Activated naive CD4-positive, alpha-beta T cell treated with anti-CD3 and anti-CD28 coated beads, Interleukin-2, amount 50 U/mL, for 72 hours (primary cell): ENCODE results near the gene CTNNAL1. TPM values are rescaled to one million over a fixed set of nuclear protein-coding genes. Genes with fewer than 3 reads are reported as not detected.
"Not testable (repeated sequence)": the region's sequence is repeated elsewhere in the genome, so short reads cannot be mapped to it uniquely, and the experiment has no call there.

Experiments used
- ATAC-seq, 2 donors: fragments of 150-1000 bp; cut with Tn5 transposase; 2 replicates each; pipeline ENCODE4 v1.10.0; 2021; ENCODE audit warnings: mild to moderate bottlenecking in 2 of 2, moderate library complexity in 2 of 2
- DNase-seq, 2 donors: peaks; one replicate each; pipeline ENCODE4 v3.0.0; 2021 to 2022; ENCODE audit warnings: low spot score in 2 of 2
- H3K27ac Mint-ChIP-seq, 2 donors: one replicate each; pipeline ENCODE4 v1.8.0; 2022; ENCODE audit warnings: mild to moderate bottlenecking in 2 of 2, mixed read lengths in 2 of 2
- H3K36me3 Mint-ChIP-seq, 2 donors: one replicate each; pipeline ENCODE4 v1.8.0; 2022; ENCODE audit warnings: mixed read lengths in 2 of 2
- H3K9me3 Mint-ChIP-seq, 2 donors: one replicate each; pipeline ENCODE4 v1.8.0; 2022; ENCODE audit warnings: mixed read lengths in 2 of 2
- total RNA-seq, 2 donors: library from RNA; stranded (reverse); gene quantifications; one replicate each; pipeline ENCODE4 v1.2.3, GENCODE V29; 2022

Gene CTNNAL1
- total RNA-seq, 2 donors from 2014 or later: 20.2 to 32.7 TPM

DNA sequence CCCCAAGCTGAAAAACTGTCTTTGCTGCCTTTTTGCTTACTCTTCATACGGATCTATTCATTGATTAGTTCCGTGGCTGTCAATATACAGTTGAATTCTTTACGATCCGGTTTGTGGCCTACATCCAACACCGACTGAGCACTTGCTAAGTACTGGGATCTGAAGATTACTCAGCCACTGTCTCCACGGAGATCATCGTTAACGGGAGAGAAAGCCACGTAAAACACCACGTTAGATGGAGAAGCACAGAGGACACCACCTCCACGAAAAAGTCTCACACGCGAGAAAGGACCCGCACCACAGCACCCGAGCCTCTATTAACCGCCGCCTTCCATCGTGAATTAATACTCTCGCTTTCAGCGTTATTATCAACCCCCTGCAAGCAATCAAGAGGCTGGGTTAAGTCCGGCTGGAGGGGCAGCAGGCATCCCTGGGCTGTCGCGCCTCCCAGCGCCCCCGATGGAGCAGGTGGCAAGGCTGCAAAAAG is 80.0 kb downstream of the CTNNAL1 start:
- ATAC-seq: peak; percentile 0 to 9
- DNase-seq: no peak
- Mint-ChIP-seq H3K9me3 (no peaks in the 10 kb centered on the region), H3K36me3 (peaks cover 0 to 17% of the 10 kb centered on the region in 2 donors), H3K27ac (peak overlapping the region; percentile 92 to 99)

DNA sequence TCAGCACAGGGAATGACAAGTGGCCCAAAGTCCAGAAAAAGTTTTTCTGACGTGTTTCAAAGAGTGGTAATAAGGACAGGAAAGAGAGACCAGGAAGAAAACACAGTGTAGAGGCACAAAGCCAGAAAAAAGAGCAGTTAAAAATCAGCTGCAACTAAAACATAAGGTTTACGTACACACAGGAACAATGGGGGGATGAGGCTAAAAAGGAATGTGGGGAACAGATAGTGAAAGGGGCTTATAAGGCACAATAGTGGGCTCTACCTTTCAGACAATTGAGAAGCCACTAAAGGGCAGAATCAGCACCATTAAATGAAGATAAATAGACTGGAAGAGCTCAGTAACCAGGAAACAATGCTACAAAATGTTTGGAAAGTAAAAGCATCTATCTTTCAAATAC is 84.9 kb downstream of the CTNNAL1 start:
- Mint-ChIP-seq H3K36me3 (peaks cover 0 to 16% of the 10 kb centered on the region in 2 donors), H3K9me3 (no peaks in the 10 kb centered on the region), H3K27ac (no peak overlapping the region)
- ATAC-seq (no peak), DNase-seq (no peak)

DNA sequence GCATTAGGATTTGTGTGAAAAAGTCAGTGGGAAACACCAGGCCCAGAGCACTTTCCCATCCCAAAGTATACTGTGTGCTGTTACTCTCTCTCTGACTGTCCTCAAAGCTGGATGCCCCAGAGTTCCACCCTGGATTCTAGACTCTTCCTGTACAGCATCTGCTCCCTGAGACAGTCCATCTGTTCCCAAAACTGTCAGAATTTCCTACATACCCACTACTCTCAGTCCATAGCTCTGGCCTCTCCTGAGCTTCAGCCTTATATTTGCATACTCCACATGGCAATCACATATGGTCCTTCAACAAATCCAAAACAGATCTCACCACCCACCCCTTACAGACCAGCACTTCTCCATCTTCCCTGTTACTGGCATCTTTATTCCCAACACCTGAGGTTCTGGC is 88.8 kb downstream of the CTNNAL1 start:
- Mint-ChIP-seq H3K9me3 (no peaks in the 10 kb centered on the region), H3K36me3 (peaks cover 0 to 7% of the 10 kb centered on the region in 2 donors), H3K27ac (no peak overlapping the region)
- ATAC-seq: no peak
- no peak for DNase-seq

DNA sequence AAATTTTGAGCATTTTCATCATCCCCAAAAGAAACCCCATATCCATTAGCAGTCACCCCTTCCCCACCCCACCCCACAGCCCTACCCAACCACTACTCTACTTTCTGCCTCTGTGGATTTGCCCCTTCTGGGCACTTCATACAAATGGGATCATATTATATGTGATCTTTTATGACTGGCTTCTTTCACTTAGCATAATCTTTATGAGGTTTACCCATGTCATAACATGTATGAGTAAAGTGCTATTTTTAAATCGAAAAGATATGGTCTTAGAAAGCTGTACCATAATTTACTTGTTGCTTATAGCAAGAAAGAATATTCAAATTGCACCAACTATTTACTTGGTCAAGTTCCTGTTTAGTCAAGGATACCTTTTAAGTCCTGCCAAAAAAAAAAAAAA is 92.1 kb downstream of the CTNNAL1 start:
- ATAC-seq (no peak), DNase-seq (no peak)
- H3K27ac Mint-ChIP-seq: no peak overlapping the region
- H3K36me3 Mint-ChIP-seq: peaks cover 0 to 6% of the 10 kb centered on the region in 2 donors
- no peaks in the 10 kb centered on the region for H3K9me3 Mint-ChIP-seq

DNA sequence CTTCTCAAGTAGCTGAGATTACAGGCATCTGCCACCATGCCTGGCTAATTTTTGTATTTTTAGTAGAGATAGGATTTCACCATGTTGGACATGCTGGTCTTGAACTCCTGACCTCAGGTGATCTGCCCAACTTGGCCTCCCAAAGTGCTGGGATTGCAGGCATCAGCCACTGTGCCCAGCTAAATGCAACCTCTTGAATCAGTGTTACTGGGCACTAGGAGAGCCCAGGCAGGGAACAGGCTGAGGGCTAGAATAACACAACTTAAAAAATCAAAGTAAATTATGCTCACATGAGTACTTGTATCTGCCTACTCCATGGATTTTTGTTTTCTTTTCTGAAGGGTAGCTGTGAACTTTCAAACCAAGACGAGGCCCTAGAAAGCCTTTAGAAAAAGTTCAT is 92.9 kb downstream of the CTNNAL1 start:
- DNase-seq, ATAC-seq: not testable (repeated sequence)

DNA sequence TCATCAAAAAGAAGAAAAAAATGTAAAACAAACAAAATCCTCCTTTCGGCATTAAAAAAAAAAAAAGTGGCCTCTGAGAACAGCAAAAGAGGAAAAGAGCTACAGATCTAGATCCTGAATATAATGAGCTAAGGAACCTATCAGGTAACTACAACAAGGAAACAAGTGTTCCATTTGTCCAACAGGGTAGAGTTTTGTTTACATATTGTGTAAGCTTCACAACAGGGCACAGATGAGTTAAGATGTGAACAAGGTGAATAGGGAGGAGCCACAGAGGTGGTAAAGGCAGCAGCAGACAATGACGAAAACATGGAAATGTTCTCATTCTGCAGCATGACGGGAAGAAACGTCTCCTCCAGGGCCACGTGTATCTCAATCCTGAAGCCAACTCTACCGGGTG is 93.8 kb downstream of the CTNNAL1 start:
- Mint-ChIP-seq H3K9me3 (no peaks in the 10 kb centered on the region), H3K27ac (no peak overlapping the region), H3K36me3 (peaks cover 0 to 6% of the 10 kb centered on the region in 2 donors)
- ATAC-seq (no peak), DNase-seq (no peak)

More for the DNA sequence above, 92.9 kb downstream of the CTNNAL1 start:
- H3K27ac Mint-ChIP-seq: peak overlapping the region in 1 of 2 donors; percentile 33
- H3K36me3 Mint-ChIP-seq, H3K9me3 Mint-ChIP-seq: not testable (repeated sequence)

DNA sequence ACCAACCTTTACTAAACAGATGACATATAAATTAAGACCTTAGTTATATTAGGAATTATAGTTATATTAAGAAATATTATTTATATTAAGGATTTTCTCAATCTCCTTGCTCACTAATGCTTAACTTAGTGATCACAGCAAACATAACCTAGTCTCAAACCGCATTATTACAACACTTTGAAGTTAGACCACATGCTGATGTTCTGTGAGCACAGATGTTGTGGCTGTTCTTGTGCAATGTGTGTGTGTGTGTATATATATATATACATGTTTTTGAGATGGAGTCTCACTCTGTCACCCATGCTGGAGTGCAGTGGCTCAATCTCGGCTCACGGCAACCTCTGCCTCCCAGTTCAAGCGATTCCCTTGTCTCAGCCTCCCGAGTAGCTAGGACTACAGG is 99.9 kb downstream of the CTNNAL1 start:
- ATAC-seq: no peak
- no peak for DNase-seq
- peaks cover 7 to 11% of the 10 kb centered on the region in 2 donors for H3K36me3 Mint-ChIP-seq
- no peak overlapping the region for H3K27ac Mint-ChIP-seq
- H3K9me3 Mint-ChIP-seq: no peaks in the 10 kb centered on the region

DNA sequence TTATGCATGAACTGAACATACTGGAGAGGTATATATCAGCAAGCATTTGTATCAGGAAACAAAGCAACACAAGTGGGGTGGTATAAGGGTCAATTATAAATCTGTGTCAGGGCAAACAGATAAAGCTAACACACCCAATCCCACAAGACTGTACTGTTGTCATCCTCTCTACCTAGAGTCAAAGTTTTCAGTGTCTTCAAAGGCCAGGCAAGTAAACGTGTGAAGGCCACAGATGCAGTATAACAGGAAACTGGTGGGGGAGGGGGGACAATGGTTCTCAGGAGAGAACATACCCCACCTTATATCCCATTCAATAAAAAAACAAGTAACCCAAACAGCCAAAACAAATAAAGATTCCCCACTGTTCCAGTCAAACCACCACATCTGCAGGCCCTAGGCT is 101.5 kb downstream of the CTNNAL1 start:
- Mint-ChIP-seq H3K36me3 (peaks cover 5 to 16% of the 10 kb centered on the region in 2 donors), H3K27ac (peak overlapping the region; percentile 30 to 52), H3K9me3 (no peaks in the 10 kb centered on the region)
- ATAC-seq: no peak
- DNase-seq: no peak

DNA sequence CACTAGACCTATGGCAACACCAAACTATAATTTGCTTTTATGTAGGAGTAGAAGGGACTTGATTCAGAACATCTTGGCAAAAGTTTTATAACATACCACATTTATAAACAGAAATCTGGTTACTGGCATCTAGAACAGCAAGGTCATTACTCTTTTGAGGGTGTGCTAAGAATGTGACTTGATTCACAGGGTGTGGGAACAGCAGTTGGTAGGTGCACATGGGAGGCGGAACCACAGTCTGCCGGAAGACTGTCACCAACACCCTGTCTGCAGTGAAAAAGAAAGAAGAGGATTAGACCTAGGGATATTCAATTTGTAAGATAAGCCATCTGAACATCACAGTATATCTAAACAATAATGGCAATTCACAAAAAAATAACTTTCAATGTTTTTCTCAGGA is 102.4 kb downstream of the CTNNAL1 start:
- H3K36me3 Mint-ChIP-seq: peaks cover 5 to 17% of the 10 kb centered on the region in 2 donors
- ATAC-seq (no peak), DNase-seq (no peak)
- H3K27ac Mint-ChIP-seq: no peak overlapping the region
- H3K9me3 Mint-ChIP-seq: no peaks in the 10 kb centered on the region

DNA sequence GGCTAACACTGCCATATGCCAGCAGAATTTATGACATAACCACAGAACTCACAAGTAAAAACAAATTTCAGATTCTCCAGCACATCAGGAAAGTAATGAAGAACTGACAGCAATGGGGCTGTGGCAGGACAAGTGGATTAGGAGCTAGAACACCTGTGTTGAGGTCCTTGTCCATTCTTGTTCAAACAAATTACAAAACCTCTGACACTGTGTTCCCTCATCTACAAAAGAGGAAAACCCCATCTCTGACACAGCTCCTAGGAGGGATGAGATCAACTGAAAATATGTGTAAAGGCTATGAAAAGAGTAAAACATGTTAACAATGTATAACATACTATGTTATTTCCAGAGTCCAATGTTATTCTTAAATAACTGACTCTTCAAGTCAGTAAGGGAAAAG is 102.9 kb downstream of the CTNNAL1 start:
- no peak for ATAC-seq
- no peak overlapping the region for H3K27ac Mint-ChIP-seq
- H3K36me3 Mint-ChIP-seq: peaks cover 5 to 17% of the 10 kb centered on the region in 2 donors
- H3K9me3 Mint-ChIP-seq: no peaks in the 10 kb centered on the region
- DNase-seq: no peak

DNA sequence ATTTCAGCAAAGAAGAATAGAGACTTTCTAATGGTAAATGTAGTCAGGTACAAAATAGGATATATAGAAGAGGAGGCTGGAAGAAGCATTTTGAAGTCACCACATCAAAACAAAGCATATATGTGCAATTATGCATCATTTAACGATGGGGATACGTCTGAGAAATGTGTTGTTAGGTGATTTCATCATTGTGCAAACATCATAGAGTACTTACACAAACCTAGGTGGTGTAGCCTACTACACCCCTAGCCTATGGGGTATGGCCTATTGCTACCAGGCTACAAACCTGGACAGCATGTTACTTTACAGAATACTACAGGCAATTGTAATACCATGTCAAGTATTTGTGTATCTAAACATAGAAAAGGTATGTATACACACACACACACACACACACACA is 107.8 kb downstream of the CTNNAL1 start:
- DNase-seq (no peak), ATAC-seq (no peak)
- no peaks in the 10 kb centered on the region for H3K9me3 Mint-ChIP-seq
- H3K36me3 Mint-ChIP-seq: peaks cover 4 to 26% of the 10 kb centered on the region in 2 donors
- no peak overlapping the region for H3K27ac Mint-ChIP-seq

DNA sequence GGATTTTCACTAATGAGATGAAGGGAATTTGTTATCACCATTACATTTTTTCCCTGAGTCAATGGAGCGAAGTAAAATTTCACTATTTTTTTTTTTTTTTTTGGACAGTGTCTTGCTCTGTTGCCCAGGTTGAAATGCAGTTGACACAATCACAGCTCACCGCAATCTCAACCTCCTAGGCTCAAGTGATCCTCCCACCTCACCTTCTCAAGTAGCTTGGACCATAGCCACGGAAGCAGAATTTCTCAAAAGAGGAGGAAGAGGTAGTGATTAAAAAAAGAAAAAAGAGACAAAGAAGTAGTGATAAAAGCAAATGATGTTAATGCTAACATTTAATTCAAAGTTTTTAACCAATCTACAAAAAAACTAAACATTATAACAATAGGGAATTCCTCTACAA is 109.1 kb downstream of the CTNNAL1 start:
- no peaks in the 10 kb centered on the region for H3K9me3 Mint-ChIP-seq
- H3K36me3 Mint-ChIP-seq: peaks cover 6 to 26% of the 10 kb centered on the region in 2 donors
- H3K27ac Mint-ChIP-seq: no peak overlapping the region
- ATAC-seq: no peak
- DNase-seq: no peak

DNA sequence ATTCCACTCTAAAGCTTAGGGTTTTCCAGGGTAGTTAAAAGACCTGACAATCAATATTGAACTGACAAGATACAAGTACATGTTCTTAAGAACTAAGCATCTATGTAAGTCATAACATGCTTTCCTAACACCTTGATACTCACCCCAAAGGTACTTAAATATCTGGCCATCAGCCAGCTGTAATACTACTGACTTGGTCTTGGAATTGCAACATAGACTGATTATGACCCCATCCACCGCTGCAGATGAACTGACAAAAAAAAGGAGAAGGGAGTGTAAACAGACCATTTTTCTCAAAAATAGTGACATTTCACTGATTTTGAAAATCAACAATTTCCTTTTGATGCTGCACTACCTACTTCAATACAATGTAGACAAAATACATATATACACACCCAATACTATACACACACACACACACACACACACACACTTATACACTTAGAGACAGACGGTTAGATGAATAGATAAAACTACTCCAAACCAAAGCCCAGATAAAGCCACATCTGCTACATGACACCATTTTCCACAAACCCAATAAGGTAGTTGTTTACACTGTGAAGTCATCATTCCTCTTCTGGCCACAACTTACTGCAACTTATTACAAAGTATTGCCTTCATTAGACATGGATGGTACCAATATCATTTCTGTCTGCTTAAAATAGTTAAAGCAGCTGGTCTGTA is 109.7 kb downstream of the CTNNAL1 start:
- Mint-ChIP-seq H3K9me3 (no peaks in the 10 kb centered on the region), H3K27ac (peak overlapping the region in 1 of 2 donors; percentile 13)
- ATAC-seq: no peak

DNA sequence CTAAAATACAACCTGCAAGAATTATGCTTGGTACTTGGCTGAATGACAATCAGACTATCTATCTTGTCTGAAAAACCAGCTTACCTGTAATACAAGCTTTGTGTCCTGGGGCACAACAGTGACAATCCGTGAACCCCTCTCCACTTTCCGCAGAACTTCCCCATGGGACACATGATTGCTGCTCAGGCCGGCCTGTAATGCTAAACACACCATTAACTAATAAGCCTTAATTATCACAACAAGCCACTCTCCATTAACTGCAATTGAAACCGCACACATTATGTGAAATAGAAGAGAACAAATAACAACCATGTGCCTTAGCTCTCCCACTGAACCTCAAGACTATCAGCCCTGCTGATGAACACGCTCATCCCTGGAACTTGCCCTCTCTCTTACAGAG is 113.1 kb downstream of the CTNNAL1 start:
- ATAC-seq (no peak), DNase-seq (no peak)
- Mint-ChIP-seq H3K9me3 (no peaks in the 10 kb centered on the region), H3K27ac (no peak overlapping the region), H3K36me3 (peaks cover 15 to 40% of the 10 kb centered on the region in 2 donors)

More for the DNA sequence above, 109.7 kb downstream of the CTNNAL1 start:
- no peak for DNase-seq
- peaks cover 6 to 26% of the 10 kb centered on the region in 2 donors for H3K36me3 Mint-ChIP-seq

DNA sequence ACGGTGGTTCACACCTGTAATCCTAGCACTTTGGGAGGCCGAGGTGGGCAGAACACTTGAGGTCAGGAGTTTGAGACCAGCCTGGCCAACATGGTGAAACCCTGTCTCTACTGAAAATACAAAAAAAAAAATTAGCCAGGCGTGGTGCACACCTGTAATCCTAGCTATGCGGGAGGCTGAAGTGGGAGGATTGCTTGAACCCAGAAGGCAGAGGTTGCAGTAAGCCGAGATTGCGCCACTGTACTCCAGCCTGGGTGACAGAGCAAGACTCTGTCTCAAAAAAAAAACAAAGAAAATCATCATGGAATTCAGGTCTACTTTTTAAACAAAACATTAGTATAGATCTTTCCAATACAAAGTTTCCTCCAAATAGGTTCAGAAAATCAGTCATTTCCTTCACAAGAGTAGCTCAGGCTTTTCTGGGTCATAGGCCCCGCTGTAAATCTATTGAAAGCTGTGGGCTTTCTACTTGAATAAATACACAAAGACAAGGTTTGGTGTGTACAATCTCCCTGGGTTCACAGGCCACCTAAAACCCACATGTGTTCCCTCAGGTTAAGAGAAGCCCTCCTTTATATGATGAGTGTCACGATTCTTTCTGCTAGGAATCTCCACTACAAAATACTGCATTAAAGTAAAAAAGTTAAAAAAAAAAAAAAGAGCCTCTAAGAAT is 114.1 kb downstream of the CTNNAL1 start:
- H3K9me3 Mint-ChIP-seq, H3K27ac Mint-ChIP-seq, DNase-seq, ATAC-seq: not testable (repeated sequence)
- H3K36me3 Mint-ChIP-seq: peaks cover 18 to 45% of the 10 kb centered on the region in 2 donors

DNA sequence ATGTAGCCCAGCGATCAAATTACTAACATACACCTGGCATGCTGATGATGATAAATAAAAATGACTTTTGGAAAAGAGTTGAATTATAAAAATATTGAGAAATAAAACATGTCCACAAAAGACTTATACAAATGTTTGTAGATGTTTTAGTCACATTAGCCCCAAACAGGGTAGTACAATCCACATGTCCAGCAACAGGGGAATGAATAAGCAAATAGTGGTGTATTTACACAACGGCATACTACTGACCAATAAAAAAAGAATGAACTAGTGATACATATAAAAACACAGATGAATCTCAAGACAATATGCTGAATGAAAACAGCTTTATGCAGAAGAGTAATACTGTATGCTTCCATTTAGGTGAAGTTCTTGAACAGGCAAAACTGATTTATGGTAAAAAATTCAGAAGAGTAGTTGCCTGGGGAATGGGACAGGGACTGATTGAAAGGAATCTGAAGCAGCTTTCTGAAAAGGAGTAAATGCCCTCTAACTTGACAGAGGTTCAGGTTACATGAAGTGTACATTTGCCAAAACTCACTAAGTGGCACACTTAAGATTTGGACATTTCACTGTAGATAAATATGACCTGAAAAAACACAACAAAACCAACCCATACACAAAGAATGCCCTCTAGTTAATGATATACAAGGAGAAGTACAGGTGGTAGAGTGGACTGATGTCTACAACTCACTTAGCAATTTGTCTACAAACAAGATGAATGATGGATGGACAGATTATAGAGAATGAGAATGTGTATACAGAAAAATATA is 115.8 kb downstream of the CTNNAL1 start:
- peaks cover 18 to 40% of the 10 kb centered on the region in 2 donors for H3K36me3 Mint-ChIP-seq
- DNase-seq (no peak), ATAC-seq (no peak)
- no peak overlapping the region for H3K27ac Mint-ChIP-seq
- H3K9me3 Mint-ChIP-seq: no peaks in the 10 kb centered on the region
